Ishikawa (cell line): ENCODE measurements around the gene LRCOL1.

ENCODE experiments used
- TAF1 ChIP-seq: IDR thresholded peaks from 2 replicates; pipeline ENCODE4 v1.6.1; 2012; ENCODE audit warnings: low read depth, mild to moderate bottlenecking
- TCF12 ChIP-seq: IDR thresholded peaks from 2 replicates; pipeline ENCODE4 v1.6.1; 2012; ENCODE audit warnings: low read depth
- TF ChIP-seq, protein P1 (sequence below): IDR thresholded peaks from 2 replicates; pipeline ENCODE4 v1.6.1; 2012

DNA sequence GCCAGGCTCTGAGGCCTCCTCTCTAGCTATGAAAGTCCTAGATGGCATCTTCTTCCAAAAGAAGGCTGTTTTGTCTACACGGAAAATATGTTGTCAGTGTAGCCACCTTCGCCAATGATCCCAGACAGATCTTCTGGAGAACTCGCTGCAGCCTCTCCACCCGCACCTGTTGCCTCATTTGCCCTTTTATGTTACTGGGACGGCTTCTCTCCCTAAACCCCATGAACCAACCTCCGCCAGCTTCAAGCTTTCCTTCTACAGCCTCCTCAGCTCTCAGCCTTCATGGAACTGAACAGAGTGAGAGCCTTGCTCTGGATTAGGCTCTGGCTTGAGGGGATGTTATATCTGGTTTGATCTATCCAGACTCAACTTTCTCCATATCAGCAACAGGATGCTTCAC is 18.9 kb upstream of the LRCOL1 start:
- TF ChIP-seq TAF1 (no peak), TCF12 (no peak)
- TF ChIP-seq, protein P1, sequence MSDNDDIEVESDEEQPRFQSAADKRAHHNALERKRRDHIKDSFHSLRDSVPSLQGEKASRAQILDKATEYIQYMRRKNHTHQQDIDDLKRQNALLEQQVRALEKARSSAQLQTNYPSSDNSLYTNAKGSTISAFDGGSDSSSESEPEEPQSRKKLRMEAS = no peak
